DND-41 (cell line): ENCODE results near the gene R3HDM4.
"Not testable (repeated sequence)": the region's sequence is repeated elsewhere in the genome, so short reads cannot be mapped to it uniquely, and the experiment has no call there.

ENCODE experiments used
- ATAC-seq: fragments of 200-7000 bp; cut with Tn5 transposase; 3 replicates; pipeline ENCODE4 v1.9.1; 2021; ENCODE audit warnings: low read depth; ENCODE audit not compliant: insufficient read depth
- DNase-seq: peaks from one replicate; pipeline ENCODE4 v3.0.0-alpha.2; 2020
- H2AFZ ChIP-seq: 2 replicates; pipeline ENCODE4 v1.6.0; 2012; ENCODE audit warnings: low read depth, low read length
- H3K27ac ChIP-seq: 2 replicates; pipeline ENCODE4 v1.5.1; 2012; ENCODE audit warnings: low read length, inconsistent platforms
- H3K27me3 ChIP-seq: fragments of 200-600 bp; sonication (generic); 2 replicates; pipeline ENCODE4 v1.6.0; 2012; ENCODE audit warnings: low read length, mild to moderate bottlenecking, inconsistent platforms; ENCODE audit not compliant: insufficient read depth, poor library complexity
- H3K36me3 ChIP-seq: 2 replicates; pipeline ENCODE4 v1.5.1; 2012; ENCODE audit warnings: low read length, inconsistent platforms; ENCODE audit not compliant: insufficient read depth
- H3K4me1 ChIP-seq: 2 replicates; pipeline ENCODE4 v1.5.1; 2012; ENCODE audit warnings: mild to moderate bottlenecking, low read length; ENCODE audit not compliant: insufficient read depth
- H3K4me2 ChIP-seq: 2 replicates; pipeline ENCODE4 v1.6.0; 2012; ENCODE audit warnings: mild to moderate bottlenecking, moderate library complexity, low read length, inconsistent platforms; ENCODE audit not compliant: insufficient read depth
- H3K4me3 ChIP-seq, 2 experiments: fragments of 200-600 bp in 1 of 2; shearing (Covaris generic) in 1 of 2; 2 replicates each; pipeline ENCODE4 v1.5.1; 2012 to 2016; ENCODE audit warnings: inconsistent platforms in 2 of 2, low read length in 2 of 2, mild to moderate bottlenecking in 2 of 2, low read depth in 1 of 2, moderate library complexity in 1 of 2
- H3K79me2 ChIP-seq: 2 replicates; pipeline ENCODE4 v1.6.0; 2012; ENCODE audit warnings: low read length, inconsistent platforms; ENCODE audit not compliant: insufficient read depth
- H3K9ac ChIP-seq: 2 replicates; pipeline ENCODE4 v1.6.0; 2012; ENCODE audit warnings: low read depth, mild to moderate bottlenecking, inconsistent platforms, low read length, moderate library complexity
- H3K9me3 ChIP-seq: 2 replicates; pipeline ENCODE4 v1.5.1; 2012; ENCODE audit warnings: low read length, moderate library complexity, mild to moderate bottlenecking, inconsistent platforms; ENCODE audit not compliant: insufficient read depth, severe bottlenecking
- H4K20me1 ChIP-seq: 2 replicates; pipeline ENCODE4 v1.6.0; 2012; ENCODE audit warnings: low read length; ENCODE audit not compliant: insufficient read depth
- CTCF ChIP-seq: IDR thresholded peaks from 2 replicates; pipeline ENCODE4 v1.5.1; 2012; ENCODE audit warnings: borderline replicate concordance, low read length, moderate library complexity, mild to moderate bottlenecking; ENCODE audit not compliant: poor library complexity, severe bottlenecking; ENCODE audit errors: extremely low read depth
- EZH2 ChIP-seq: IDR thresholded peaks from 3 replicates; pipeline ENCODE4 v1.6.1; 2012; ENCODE audit warnings: borderline replicate concordance, low read depth, mild to moderate bottlenecking, moderate library complexity, low read length, inconsistent platforms; ENCODE audit not compliant: severe bottlenecking

Gene R3HDM4

GRCh38 chr19:892894-893689 lies 19.9 kb downstream of the R3HDM4 start, which contains the start of the genes MED16 and RNU6-9:
MED16 (minus strand) TSS chr19:893187; CDS start chr19:891131, 2,056 bp downstream.
RNU6-9 (plus strand) TSS chr19:893484.
- Histone ChIP-seq H2AFZ (peak within 1 kb of the TSS; percentile 95), H3K27me3 (no peaks in the 10 kb centered on the region), H3K36me3 (peaks cover 30% of the 10 kb centered on the region), H3K27ac (peak within 1 kb of the TSS; percentile 86), H3K4me3 (peak within 1 kb of the TSS; percentile 88 to 96), H3K79me2 (peaks cover 21% of the 10 kb centered on the region), H3K4me1 (peaks cover 27% of the 10 kb centered on the region), H3K9ac (peak within 1 kb of the TSS; percentile 90), H3K4me2 (peak within 1 kb of the TSS; percentile 90), H4K20me1 (no peaks in the 10 kb centered on the region; the same call in 1 of the 2 replicates), H3K9me3 (no peaks in the 10 kb centered on the region)
- TF ChIP-seq CTCF: no peak
- no peak for TF ChIP-seq EZH2
- ATAC-seq: peak; percentile 94
- DNase-seq: peak; percentile 92

- peak overlapping the region; percentile 86 for H3K27ac ChIP-seq
- H3K36me3 ChIP-seq: peaks cover 33% of the 10 kb centered on the region
- peaks cover 27% of the 10 kb centered on the region for H3K4me1 ChIP-seq
- peak; percentile 70 for DNase-seq
- H4K20me1 ChIP-seq: no peaks in the 10 kb centered on the region; the same call in 1 of the 2 replicates
- peaks cover 21% of the 10 kb centered on the region for H3K79me2 ChIP-seq
- peak overlapping the region; percentile 90 for H3K9ac ChIP-seq
- peak overlapping the region; percentile 88 to 96; a peak in 3 of 4 replicates for H3K4me3 ChIP-seq
- H3K4me2 ChIP-seq: peak overlapping the region; percentile 90
- peak overlapping the region; percentile 51 for H2AFZ ChIP-seq
- no peaks in the 10 kb centered on the region for H3K9me3 ChIP-seq
- no peak for TF ChIP-seq CTCF
- TF ChIP-seq EZH2: no peak
- no peaks in the 10 kb centered on the region for H3K27me3 ChIP-seq
- ATAC-seq: peak; percentile 57
Observed at GRCh38 chr19:892243-892893, 20.7 kb downstream of the R3HDM4 start.

- Histone ChIP-seq H3K79me2 (peaks cover 21% of the 10 kb centered on the region), H3K9ac (peak overlapping the region; percentile 90), H3K4me1 (peaks cover 27% of the 10 kb centered on the region), H3K27ac (peak overlapping the region; percentile 86; the same call in 1 of the 2 replicates), H3K36me3 (peaks cover 40% of the 10 kb centered on the region), H3K4me2 (peak overlapping the region; percentile 90), H3K4me3 (peak overlapping the region; percentile 88 to 96; a peak in 3 of 4 replicates)
- H2AFZ ChIP-seq, H3K9me3 ChIP-seq, ATAC-seq, H4K20me1 ChIP-seq, H3K27me3 ChIP-seq, DNase-seq: not testable (repeated sequence)
Observed at GRCh38 chr19:891421-892200, 21.4 kb downstream of the R3HDM4 start.
